ENCODE measurements around the gene STARD10. TPM values are rescaled to one million over a fixed set of nuclear protein-coding genes. Genes with fewer than 3 reads are reported as not detected.

The STARD10 gene
- total RNA-seq, 1 experiment from 2014 or later = 58.4 TPM

DNA sequence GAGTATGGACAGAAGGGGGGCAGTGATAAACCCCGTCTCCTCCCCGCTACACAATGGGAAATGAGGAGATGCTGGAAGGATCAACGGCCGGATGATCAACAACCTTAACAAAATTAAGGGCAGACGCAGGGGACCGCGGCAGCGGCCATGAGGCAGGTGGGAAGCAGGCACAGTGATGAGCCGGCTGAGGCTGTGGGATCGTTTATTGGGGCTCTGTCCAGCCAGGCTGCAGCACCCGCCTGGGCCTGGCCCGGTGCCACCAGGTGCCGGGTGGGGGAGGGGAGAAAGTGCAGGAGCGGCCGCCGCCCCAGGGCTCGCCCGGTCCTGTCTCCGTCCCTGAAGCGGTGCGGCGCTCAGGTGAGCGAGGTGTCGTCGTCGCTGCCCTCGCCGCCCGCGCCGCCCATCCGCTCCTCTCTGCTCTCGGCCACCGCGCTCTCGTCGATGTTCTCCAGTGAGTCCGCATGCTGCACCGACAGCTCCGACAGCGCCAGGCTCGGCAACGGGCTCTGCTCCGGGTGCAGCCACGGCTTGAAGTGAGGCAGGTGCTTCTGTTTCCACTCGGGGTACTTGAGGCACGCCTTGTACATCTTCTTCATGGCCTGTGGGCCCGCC, 39.2 kb downstream of the STARD10 start:
- ATAC-seq (no peak), DNase-seq (ENCODE audit: low read depth, low spot score) (no peak)
- H3K4me2 ChIP-seq (ENCODE audit: low read length) = no peak overlapping the region
- TF ChIP-seq SIN3A (IDR thresholded peaks at IDR 0.05; ENCODE audit: low read depth) (no peak), SP1 (IDR thresholded peaks at IDR 0.05; ENCODE audit: low read depth) (no peak), EZH2phosphoT487 (IDR thresholded peaks at IDR 0.05; ENCODE audit: borderline replicate concordance) (no peak), EZH2 (IDR thresholded peaks at IDR 0.05) (no peak), ZNF274 (IDR thresholded peaks at IDR 0.05; ENCODE audit: low read depth, low read length) (no peak), ZFX (IDR thresholded peaks at IDR 0.05) (no peak), JUND (IDR thresholded peaks at IDR 0.05) (no peak), CBX3 (IDR thresholded peaks at IDR 0.05; ENCODE audit: low read depth) (no peak), TCF7L2 (IDR thresholded peaks at IDR 0.05; ENCODE audit: borderline replicate concordance, extremely low read depth, insufficient read depth, insufficient read length) (no peak), EGR1 (IDR thresholded peaks at IDR 0.05; ENCODE audit: low read depth) (no peak), CEBPB (IDR thresholded peaks at IDR 0.05; ENCODE audit: low read depth) (no peak), FOSL1 (IDR thresholded peaks at IDR 0.05; ENCODE audit: low read depth) (no peak)
- TF ChIP-seq, protein P1, sequence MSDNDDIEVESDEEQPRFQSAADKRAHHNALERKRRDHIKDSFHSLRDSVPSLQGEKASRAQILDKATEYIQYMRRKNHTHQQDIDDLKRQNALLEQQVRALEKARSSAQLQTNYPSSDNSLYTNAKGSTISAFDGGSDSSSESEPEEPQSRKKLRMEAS (IDR thresholded peaks at IDR 0.05) = no peak
- TF ChIP-seq, protein P2, sequence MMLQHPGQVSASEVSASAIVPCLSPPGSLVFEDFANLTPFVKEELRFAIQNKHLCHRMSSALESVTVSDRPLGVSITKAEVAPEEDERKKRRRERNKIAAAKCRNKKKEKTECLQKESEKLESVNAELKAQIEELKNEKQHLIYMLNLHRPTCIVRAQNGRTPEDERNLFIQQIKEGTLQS (IDR thresholded peaks at IDR 0.05) = no peak
- TF ChIP-seq, protein P3, sequence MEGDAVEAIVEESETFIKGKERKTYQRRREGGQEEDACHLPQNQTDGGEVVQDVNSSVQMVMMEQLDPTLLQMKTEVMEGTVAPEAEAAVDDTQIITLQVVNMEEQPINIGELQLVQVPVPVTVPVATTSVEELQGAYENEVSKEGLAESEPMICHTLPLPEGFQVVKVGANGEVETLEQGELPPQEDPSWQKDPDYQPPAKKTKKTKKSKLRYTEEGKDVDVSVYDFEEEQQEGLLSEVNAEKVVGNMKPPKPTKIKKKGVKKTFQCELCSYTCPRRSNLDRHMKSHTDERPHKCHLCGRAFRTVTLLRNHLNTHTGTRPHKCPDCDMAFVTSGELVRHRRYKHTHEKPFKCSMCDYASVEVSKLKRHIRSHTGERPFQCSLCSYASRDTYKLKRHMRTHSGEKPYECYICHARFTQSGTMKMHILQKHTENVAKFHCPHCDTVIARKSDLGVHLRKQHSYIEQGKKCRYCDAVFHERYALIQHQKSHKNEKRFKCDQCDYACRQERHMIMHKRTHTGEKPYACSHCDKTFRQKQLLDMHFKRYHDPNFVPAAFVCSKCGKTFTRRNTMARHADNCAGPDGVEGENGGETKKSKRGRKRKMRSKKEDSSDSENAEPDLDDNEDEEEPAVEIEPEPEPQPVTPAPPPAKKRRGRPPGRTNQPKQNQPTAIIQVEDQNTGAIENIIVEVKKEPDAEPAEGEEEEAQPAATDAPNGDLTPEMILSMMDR (IDR thresholded peaks at IDR 0.05 in 2 of 3, conservative IDR thresholded peaks at IDR 0.05 in 1 of 3; ENCODE audit: borderline replicate concordance in 1 of 3, insufficient read depth in 1 of 3, low read depth in 2 of 3, low read length in 2 of 3) = no peak
- H3K4me3 ChIP-seq (replicated peaks in 1 of 2; ENCODE audit: low read depth in 1 of 2, low read length in 2 of 2) = no peak overlapping the region
- H3K9me2 ChIP-seq (ENCODE audit: insufficient read depth) = no peaks in the 10 kb centered on the region
- peaks cover 13 to 23% of the 10 kb centered on the region in 2 experiments for H3K4me1 ChIP-seq (ENCODE audit: control insufficient read depth in 1 of 2, insufficient read depth in 2 of 2, low read length in 2 of 2)
- H3K79me2 ChIP-seq (ENCODE audit: insufficient read depth, low read length) = peaks cover 12% of the 10 kb centered on the region; the same call in 1 of the 2 replicates
- ChIA-PET POLR2A (no interaction called here), CTCF (no interaction called here), RAD21 (ENCODE audit: low non-redundant PET in 1 of 2, low total read pairs in 2 of 2, uncharacterized antibody in 2 of 2, unreplicated experiment in 2 of 2) (no interaction called here)
- H3K36me3 ChIP-seq (ENCODE audit: control insufficient read depth in 1 of 2, insufficient read depth in 2 of 2, low read length in 2 of 2) = 0 out of 4 replicates have a peak, but pooled peaks cover 0 to 2% of the 10 kb centered on the region in 2 experiments
- no peaks in the 10 kb centered on the region for H3K27me3 ChIP-seq (ENCODE audit: insufficient read depth, low read length)
- H3K9me3 ChIP-seq (ENCODE audit: control insufficient read depth in 1 of 2, insufficient read depth in 1 of 2, low read depth in 1 of 2, low read length in 2 of 2) = no peaks in the 10 kb centered on the region
- H2AFZ ChIP-seq (ENCODE audit: low read depth, low read length, poor library complexity, severe bottlenecking) = no peak overlapping the region
- H4K20me1 ChIP-seq (ENCODE audit: insufficient read depth) = no peaks in the 10 kb centered on the region
- intact Hi-C loops (cut with micrococcal nuclease) = no loop called here
- no TSS peak for BruUV-seq (replicated peaks)
- H3K9ac ChIP-seq (ENCODE audit: low read length) = no peak overlapping the region
- no peak overlapping the region for H3K27ac ChIP-seq (ENCODE audit: low read depth, low read length)

Data from HCT116 (cell line).